Subcutaneous abdominal adipose tissue (tissue), 5 donors: ENCODE measurements around the gene CDH18.

Source experiments
- H3K27ac ChIP-seq: one replicate; pipeline ENCODE4 v1.7.0; 2013; ENCODE audit warnings: low read depth, mild to moderate bottlenecking, inconsistent platforms, low read length, moderate library complexity
- H3K27me3 ChIP-seq, 5 donors: one replicate each; pipeline ENCODE4 v1.7.0; 2013; ENCODE audit warnings: low read length in 5 of 5, inconsistent platforms in 1 of 5; ENCODE audit not compliant: control insufficient read depth in 5 of 5, insufficient read depth in 4 of 5
- H3K36me3 ChIP-seq, 5 donors: one replicate each; pipeline ENCODE4 v1.7.0; 2013; ENCODE audit warnings: low read length in 5 of 5; ENCODE audit not compliant: control insufficient read depth in 5 of 5, insufficient read depth in 5 of 5
- H3K4me1 ChIP-seq, 5 donors: one replicate each; pipeline ENCODE4 v1.7.0; 2013; ENCODE audit warnings: low read length in 5 of 5, mild to moderate bottlenecking in 3 of 5, moderate library complexity in 1 of 5; ENCODE audit not compliant: control insufficient read depth in 5 of 5, insufficient read depth in 5 of 5
- H3K4me3 ChIP-seq, 5 donors: one replicate each; pipeline ENCODE4 v1.7.0; 2013; ENCODE audit warnings: low read length in 5 of 5, low read depth in 1 of 5
- H3K9ac ChIP-seq, 5 donors: one replicate each; pipeline ENCODE4 v1.7.0; 2013; ENCODE audit warnings: low read length in 5 of 5, mild to moderate bottlenecking in 4 of 5, moderate library complexity in 3 of 5
- H3K9me3 ChIP-seq, 5 donors: one replicate each; pipeline ENCODE4 v1.7.0; 2013; ENCODE audit warnings: low read length in 5 of 5; ENCODE audit not compliant: control insufficient read depth in 5 of 5
- donor health status: healthy.
- donor health status: healthy.
- donor health status: healthy.
- donor health status: healthy.
- donor health status: healthy.

CDH18 gene

GRCh38 chr5:19987612-19988361 lies at the start of gene CDH18:
Gene CDH18 (minus strand): TSS chr5:19988200. CDS start chr5:19838986, 149,214 bp downstream.
- Histone ChIP-seq H3K27ac (no peak within 1 kb of the TSS), H3K4me3 (peak within 1 kb of the TSS in 2 of 5 donors; percentile 9 to 29), H3K9me3 (no peaks in the 10 kb centered on the region), H3K4me1 (peaks cover 0 to 10% (median 4%) of the 10 kb centered on the region in 5 donors), H3K27me3 (peaks cover 0 to 8% (median 3%) of the 10 kb centered on the region in 5 donors), H3K9ac (no peak within 1 kb of the TSS), H3K36me3 (no peaks in the 10 kb centered on the region)

- no peaks in the 10 kb centered on the region for H3K27me3 ChIP-seq
- no peaks in the 10 kb centered on the region for H3K36me3 ChIP-seq
- no peak overlapping the region for H3K9ac ChIP-seq
- peaks cover 0 to 3% (median 0%) of the 10 kb centered on the region in 5 donors for H3K9me3 ChIP-seq
- H3K4me3 ChIP-seq = no peak overlapping the region
- peaks cover 0 to 7% (median 3%) of the 10 kb centered on the region in 5 donors for H3K4me1 ChIP-seq
- no peak overlapping the region for H3K27ac ChIP-seq
Measured at GRCh38 chr5:20034717-20035116, 46.7 kb upstream of the CDH18 start.

- H3K9me3 ChIP-seq = peaks cover 0 to 3% (median 0%) of the 10 kb centered on the region in 5 donors
Measured at GRCh38 chr5:20033881-20034280, 45.9 kb upstream of the CDH18 start.

GRCh38 chr5:20032896-20033295 lies 44.9 kb upstream of the CDH18 start:
- H3K4me3 ChIP-seq = no peak overlapping the region
- no peak overlapping the region for H3K9ac ChIP-seq
- H3K27ac ChIP-seq = no peak overlapping the region
- H3K27me3 ChIP-seq = no peaks in the 10 kb centered on the region
- H3K36me3 ChIP-seq = no peaks in the 10 kb centered on the region
- peaks cover 0 to 2% (median 0%) of the 10 kb centered on the region in 5 donors for H3K9me3 ChIP-seq
- H3K4me1 ChIP-seq = peaks cover 0 to 21% (median 5%) of the 10 kb centered on the region in 5 donors

More at GRCh38 chr5:20033881-20034280, 45.9 kb upstream of the CDH18 start:
- Histone ChIP-seq H3K4me3 (no peak overlapping the region), H3K27ac (no peak overlapping the region), H3K36me3 (no peaks in the 10 kb centered on the region), H3K9ac (no peak overlapping the region), H3K27me3 (no peaks in the 10 kb centered on the region), H3K4me1 (peaks cover 0 to 14% (median 5%) of the 10 kb centered on the region in 5 donors)

- Histone ChIP-seq H3K36me3 (no peaks in the 10 kb centered on the region), H3K27ac (no peak overlapping the region), H3K4me3 (no peak overlapping the region), H3K27me3 (no peaks in the 10 kb centered on the region), H3K9me3 (no peaks in the 10 kb centered on the region), H3K4me1 (peaks cover 0 to 21% (median 5%) of the 10 kb centered on the region in 5 donors), H3K9ac (no peak overlapping the region)
Measured at GRCh38 chr5:20030125-20030524, 42.1 kb upstream of the CDH18 start.

- H3K27ac ChIP-seq = no peak overlapping the region
Measured at GRCh38 chr5:20029266-20029665, 41.3 kb upstream of the CDH18 start.

GRCh38 chr5:20028506-20028905 lies 40.5 kb upstream of the CDH18 start:
- Histone ChIP-seq H3K4me1 (peaks cover 0 to 21% (median 5%) of the 10 kb centered on the region in 5 donors), H3K9ac (no peak overlapping the region)

More at GRCh38 chr5:20029266-20029665, 41.3 kb upstream of the CDH18 start:
- no peaks in the 10 kb centered on the region for H3K36me3 ChIP-seq
- no peaks in the 10 kb centered on the region for H3K9me3 ChIP-seq
- no peak overlapping the region for H3K4me3 ChIP-seq
- no peak overlapping the region for H3K9ac ChIP-seq
- peaks cover 0 to 21% (median 5%) of the 10 kb centered on the region in 5 donors for H3K4me1 ChIP-seq
- no peaks in the 10 kb centered on the region for H3K27me3 ChIP-seq

GRCh38 chr5:20023686-20024180 lies 35.7 kb upstream of the CDH18 start:
- no peaks in the 10 kb centered on the region for H3K36me3 ChIP-seq
- H3K4me1 ChIP-seq = peaks cover 0 to 6% (median 0%) of the 10 kb centered on the region in 5 donors
- H3K27me3 ChIP-seq = no peaks in the 10 kb centered on the region
- H3K9ac ChIP-seq = no peak overlapping the region
- no peak overlapping the region for H3K4me3 ChIP-seq
- no peak overlapping the region for H3K27ac ChIP-seq
- H3K9me3 ChIP-seq = peaks cover 0 to 16% (median 5%) of the 10 kb centered on the region in 5 donors

More at GRCh38 chr5:20028506-20028905, 40.5 kb upstream of the CDH18 start:
- H3K4me3 ChIP-seq = no peak overlapping the region
- no peaks in the 10 kb centered on the region for H3K36me3 ChIP-seq
- H3K27ac ChIP-seq = no peak overlapping the region
- H3K9me3 ChIP-seq = no peaks in the 10 kb centered on the region
- H3K27me3 ChIP-seq = no peaks in the 10 kb centered on the region

- no peak overlapping the region for H3K27ac ChIP-seq
- no peak overlapping the region for H3K9ac ChIP-seq
- no peak overlapping the region for H3K4me3 ChIP-seq
- no peaks in the 10 kb centered on the region for H3K27me3 ChIP-seq
- peaks cover 0 to 16% (median 6%) of the 10 kb centered on the region in 5 donors for H3K9me3 ChIP-seq
- no peaks in the 10 kb centered on the region for H3K4me1 ChIP-seq
- no peaks in the 10 kb centered on the region for H3K36me3 ChIP-seq
Measured at GRCh38 chr5:20020247-20020646, 32.2 kb upstream of the CDH18 start.

- H3K4me3 ChIP-seq = no peak overlapping the region
- no peak overlapping the region for H3K27ac ChIP-seq
- H3K27me3 ChIP-seq = no peaks in the 10 kb centered on the region
- no peaks in the 10 kb centered on the region for H3K36me3 ChIP-seq
- no peak overlapping the region for H3K9ac ChIP-seq
- H3K4me1 ChIP-seq = no peaks in the 10 kb centered on the region
- peaks cover 0 to 16% (median 6%) of the 10 kb centered on the region in 5 donors for H3K9me3 ChIP-seq
Measured at GRCh38 chr5:20017021-20017420, 29.0 kb upstream of the CDH18 start.
